K562 (cell line): ENCODE measurements around the gene TRIO. TPM values are rescaled to one million over a fixed set of nuclear protein-coding genes. Genes with fewer than 3 reads are reported as not detected.

Source experiments
- ATAC-seq: fragments of 200-7000 bp; cut with Tn5 transposase; 3 replicates; pipeline ENCODE4 v1.9.1; 2020; ENCODE audit warnings: moderate library complexity
- BruUV-seq: library from RNA; stranded (reverse); fragments of 400-500 nt; replicated peaks from 2 replicates; lab custom pipeline; 2021; lab: Mats Ljungman, UMichigan
- CTCF ChIA-PET: fragments of 300-600 bp; formaldehyde crosslinking; extraction: SDS; loops from one replicate; lab custom pipeline; 2021; ENCODE audit warnings: low intra/inter-chr PET ratio; lab: Yijun Ruan, JAX
- POLR2A ChIA-PET: fragments of 300-600, 350-650 bp; sonication (Branson Sonifier 250); formaldehyde crosslinking; extraction: SDS; loops from one replicate; lab custom pipeline; 2021; ENCODE audit warnings: antibody characterized with exemption, inconsistent platforms; lab: Yijun Ruan, JAX
- DNase-seq, 4 experiments: peaks; one replicate each; pipeline versions ENCODE4 v3.0.0 to v3.0.0-alpha.2; 2011 to 2018; ENCODE audit warnings: low spot score in 3 of 4, mixed read lengths in 3 of 4; ENCODE audit errors: extremely low read depth in 1 of 4
- FAIRE-seq: peaks from 2 replicates; lab custom pipeline; 2011; peaks lifted over from hg19 to GRCh38; lab: Jason Lieb, UNC
- H2AFZ ChIP-seq: 2 replicates; pipeline ENCODE4 v1.6.0; 2011; ENCODE audit warnings: low read depth, low read length, control low read depth, inconsistent platforms
- H3K27ac ChIP-seq: fragments of 200-600 bp; 3 replicates; pipeline ENCODE4 v1.8.0; 2011; ENCODE audit warnings: low read depth, mild to moderate bottlenecking, control low read depth, inconsistent platforms, low read length, moderate library complexity, mixed read lengths; ENCODE audit errors: extremely low read depth
- H3K27me3 ChIP-seq, 2 experiments: fragments of 300-600 bp in 1 of 2; 2 replicates in 1 of 2; 3 replicates in 1 of 2; pipeline versions ENCODE4 v1.6.0 to v1.8.0; 2011; ENCODE audit warnings: inconsistent platforms in 2 of 2, low read length in 2 of 2, mild to moderate bottlenecking in 1 of 2, mixed read lengths in 1 of 2, moderate library complexity in 1 of 2; ENCODE audit not compliant: control insufficient read depth in 2 of 2, insufficient read depth in 2 of 2
- H3K36me3 ChIP-seq: fragments of 300-600 bp; 3 replicates; pipeline ENCODE4 v1.8.0; 2011; ENCODE audit warnings: mild to moderate bottlenecking, low read length, inconsistent platforms; ENCODE audit not compliant: control insufficient read depth, insufficient read depth
- H3K4me1 ChIP-seq, 2 experiments: fragments of 200-600 bp in 1 of 2; replicated peaks in 1 of 2; 2 replicates in 1 of 2; 3 replicates in 1 of 2; pipeline versions ENCODE4 v1.5.1 to v1.8.0; 2011; ENCODE audit warnings: inconsistent platforms in 2 of 2, low read length in 2 of 2, mild to moderate bottlenecking in 1 of 2, mixed read lengths in 1 of 2, moderate library complexity in 1 of 2; ENCODE audit not compliant: control insufficient read depth in 2 of 2, insufficient read depth in 2 of 2
- H3K4me2 ChIP-seq: 2 replicates; pipeline ENCODE4 v1.6.1; 2011; ENCODE audit warnings: low read length, control low read depth, inconsistent platforms, mixed read lengths; ENCODE audit not compliant: insufficient read depth
- H3K4me3 ChIP-seq: fragments of 200-600 bp; sonication (generic), shearing (Covaris generic); 2 replicates; pipeline ENCODE4 v1.5.1; 2016; ENCODE audit warnings: control low read depth, inconsistent platforms
- H3K79me2 ChIP-seq: fragments of 200-600 bp; 3 replicates; pipeline ENCODE4 v1.8.0; 2011; ENCODE audit warnings: low read length, inconsistent platforms; ENCODE audit not compliant: control insufficient read depth, insufficient read depth
- H3K9ac ChIP-seq, 2 experiments: 2 replicates each; pipeline versions ENCODE4 v1.6.0 to v1.6.1; 2011; ENCODE audit warnings: low read depth in 2 of 2, low read length in 2 of 2, control low read depth in 1 of 2, inconsistent platforms in 1 of 2, mild to moderate bottlenecking in 1 of 2, mixed read lengths in 1 of 2; ENCODE audit not compliant: insufficient read depth in 1 of 2
- H3K9me1 ChIP-seq: one replicate; pipeline ENCODE4 v1.6.0; 2011; ENCODE audit warnings: inconsistent platforms, mild to moderate bottlenecking, low read length, moderate library complexity; ENCODE audit not compliant: control insufficient read depth, insufficient read depth
- H3K9me3 ChIP-seq: replicated peaks from 2 replicates; pipeline ENCODE4 v1.5.1; 2011; ENCODE audit warnings: low read depth, low read length, inconsistent platforms; ENCODE audit not compliant: control insufficient read depth, insufficient read depth
- H4K20me1 ChIP-seq: replicated peaks from 2 replicates; pipeline ENCODE4 v1.6.1; 2011; ENCODE audit warnings: low read length, inconsistent platforms, mixed read lengths; ENCODE audit not compliant: control insufficient read depth, insufficient read depth
- ATF1 ChIP-seq, 2 experiments: fragments of 450-650 bp in 1 of 2; IDR thresholded peaks; 2 replicates each; pipeline ENCODE4 v1.6.1; 2016; ENCODE audit warnings: missing compliant biosample characterization in 1 of 2, missing genetic modification characterization in 1 of 2
- ESRRA ChIP-seq: fragments of 450-650 bp; IDR thresholded peaks from 2 replicates; pipeline ENCODE4 v1.6.1; 2014; ENCODE audit warnings: low read depth, mild to moderate bottlenecking, moderate library complexity, borderline replicate concordance
- KLF13 ChIP-seq: fragments of 450-650 bp; IDR thresholded peaks from 2 replicates; pipeline ENCODE4 v1.6.1; 2016; ENCODE audit warnings: missing genetic modification characterization, low read depth, mild to moderate bottlenecking, missing compliant biosample characterization, moderate library complexity, borderline replicate concordance
- PHB2 ChIP-seq: fragments of 450-650 bp; IDR thresholded peaks from 2 replicates; pipeline ENCODE4 v1.6.1; 2017; ENCODE audit warnings: low read depth
- SMARCA5 ChIP-seq: fragments of 450-650 bp; IDR thresholded peaks from 2 replicates; pipeline ENCODE4 v1.6.1; 2016
- ZNF165 ChIP-seq: fragments of 250-450 bp; sonication (Bioruptor Pico); IDR thresholded peaks from 2 replicates; pipeline ENCODE4 v1.4.0; 2020; ENCODE audit warnings: borderline replicate concordance
- ZSCAN29 ChIP-seq: fragments of 450-650 bp; IDR thresholded peaks from 2 replicates; pipeline ENCODE4 v1.6.1; 2017
- WGBS: fragments of 100-300 bp; shearing (Covaris generic); methylation state at CpG from one replicate; pipeline ENCODE4 v1.1.6; 2016; ENCODE audit warnings: low coverage, mixed read lengths; ENCODE audit not compliant: insufficient coverage; ENCODE audit errors: missing lambda C conversion rate; 5-methylcytosine and 5-hydroxymethylcytosine counted together
- in situ Hi-C: fragments of 300-500 bp; cut with MboI; formaldehyde crosslinking; loops from 4 replicates; pipeline ENCODE4 v1.15.0; 2018; ENCODE audit warnings: inconsistent platforms, mixed read lengths
- intact Hi-C: fragments of 100-400 bp; cut with micrococcal nuclease; formaldehyde crosslinking; loops from 2 replicates; pipeline ENCODE4 v1.14.2; 2022
- polyA plus RNA-seq, 8 experiments: library from polyadenylated mRNA; depleted of rRNA in 4 of 8; stranded (reverse) in 5 of 8; unstranded in 3 of 8; fragments of >200 nt; fragmentation: Nextera tagmentation in 2 of 8; fragmentation: Illumina TruSeq in 1 of 8; extraction: Ambion mirVana in 2 of 8; extraction: Trizol in 1 of 8; gene quantifications; 2 replicates each; pipeline versions ENCODE4 v1.2.1 to v1.2.3, GENCODE V29; 2011 to 2014; ENCODE audit warnings: inconsistent platforms in 1 of 8, missing spikeins in 1 of 8
- total RNA-seq, 7 experiments: library from RNA; depleted of rRNA in 6 of 7; stranded (reverse); fragments of >200 nt in 6 of 7; fragmentation: Illumina TruSeq in 2 of 7; extraction: Trizol in 2 of 7; gene quantifications; 2 replicates each; pipeline versions ENCODE4 v1.2.1 to v1.2.3, GENCODE V29; 2011 to 2021; ENCODE audit warnings: low replicate concordance in 1 of 7
- TF ChIP-seq, protein P1 (sequence below): fragments of 450-650 bp; formaldehyde crosslinking; IDR thresholded peaks from 2 replicates; pipeline ENCODE4 v1.4.0; 2022; ENCODE audit warnings: missing genetic modification characterization
- TF ChIP-seq, protein P2 (sequence below): fragments of 450-650 bp; IDR thresholded peaks from 2 replicates; pipeline ENCODE4 v1.6.1; 2018; ENCODE audit warnings: mild to moderate bottlenecking, low read depth; ENCODE audit not compliant: partially characterized antibody
- TF ChIP-seq, protein P3 (sequence below): sonication (generic); formaldehyde crosslinking; IDR thresholded peaks from 2 replicates; pipeline ENCODE4 v1.8.1; 2023; ENCODE audit warnings: mild to moderate bottlenecking, missing genetic modification reagents
- TF ChIP-seq, protein P4 (sequence below): IDR thresholded peaks from 3 replicates; pipeline ENCODE4 v1.6.1; 2011; ENCODE audit warnings: borderline replicate concordance, mild to moderate bottlenecking, moderate library complexity; ENCODE audit not compliant: insufficient read length; ENCODE audit errors: extremely low read depth
- TF ChIP-seq, protein P5 (sequence below): sonication (generic); formaldehyde crosslinking; IDR thresholded peaks from 2 replicates; pipeline ENCODE4 v1.8.0; 2023; ENCODE audit warnings: mild to moderate bottlenecking, missing genetic modification reagents

Gene TRIO
- total and polyA plus RNA-seq, 9 of the 15 experiments (the other 6 are each of a cell fraction or from before 2014, with no cell fraction given): 0.24 to 5.0 (median 1.1) TPM

DNA sequence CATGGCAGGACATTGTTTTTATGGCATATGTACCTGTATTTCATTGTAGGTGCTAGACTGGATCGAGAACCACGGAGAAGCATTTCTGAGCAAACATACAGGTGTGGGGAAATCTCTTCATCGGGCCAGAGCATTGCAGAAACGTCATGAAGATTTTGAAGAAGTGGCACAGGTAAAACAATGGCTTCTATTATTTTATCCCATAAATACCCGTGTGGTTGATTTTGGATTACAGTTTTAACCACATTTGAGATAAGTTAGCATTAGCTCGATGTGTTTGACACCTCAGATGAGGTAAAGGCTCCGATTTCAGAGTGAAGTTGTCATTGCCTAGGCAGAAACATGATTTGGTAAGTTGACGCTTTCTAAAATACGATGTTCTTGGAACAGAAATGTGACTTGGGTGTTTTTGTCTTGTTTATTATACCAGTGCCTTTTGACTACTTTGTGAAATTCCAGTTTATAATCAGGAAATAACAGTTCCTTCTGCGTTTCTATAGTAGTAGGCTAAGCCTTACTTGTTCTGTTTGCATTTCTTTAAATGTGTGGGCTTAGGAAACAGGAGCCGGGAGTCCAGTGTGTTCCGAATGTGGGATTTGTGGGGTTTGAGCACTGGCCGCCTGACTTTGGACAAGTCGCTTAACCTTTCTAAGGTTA lies 187.7 kb downstream of the TRIO start:
- ATAC-seq (no peak), FAIRE-seq (no peak), DNase-seq (no peak)
- intact Hi-C loops: no loop called here
- H3K9me3 ChIP-seq: no peaks in the 10 kb centered on the region
- H2AFZ ChIP-seq: no peak overlapping the region
- no peak overlapping the region for H3K4me2 ChIP-seq
- peaks cover 0 to 6% of the 10 kb centered on the region in 2 experiments; a peak in 3 of 5 replicates for H3K4me1 ChIP-seq
- no peak overlapping the region for H3K4me3 ChIP-seq
- ChIA-PET CTCF (no interaction called here), POLR2A (no interaction called here)
- H3K27me3 ChIP-seq: peaks cover 14 to 25% of the 10 kb centered on the region in 2 experiments
- no peaks in the 10 kb centered on the region for H3K79me2 ChIP-seq
- in situ Hi-C loops: no loop called here
- H3K36me3 ChIP-seq: no peaks in the 10 kb centered on the region
- no TSS peak for BruUV-seq
- H3K9me1 ChIP-seq: no peaks in the 10 kb centered on the region
- no peak overlapping the region for H3K9ac ChIP-seq
- no peak overlapping the region for H3K27ac ChIP-seq
- 14% methylated on average over 14 of the region's 14 CpGs for WGBS
- 0 out of 2 replicates have a peak, but pooled peaks cover 5% of the 10 kb centered on the region for H4K20me1 ChIP-seq
- TF ChIP-seq PHB2 (no peak), ZSCAN29 (no peak), ATF1 (CRISPR knock-in tag; IDR thresholded peaks at IDR 0.05) (no peak), ATF1 (tag; IDR thresholded peaks at IDR 0.05) (no peak), ZNF165 (CRISPR knock-in tag) (no peak), KLF13 (tag) (no peak), SMARCA5 (no peak), ESRRA (no peak)
- TF ChIP-seq, protein P1, sequence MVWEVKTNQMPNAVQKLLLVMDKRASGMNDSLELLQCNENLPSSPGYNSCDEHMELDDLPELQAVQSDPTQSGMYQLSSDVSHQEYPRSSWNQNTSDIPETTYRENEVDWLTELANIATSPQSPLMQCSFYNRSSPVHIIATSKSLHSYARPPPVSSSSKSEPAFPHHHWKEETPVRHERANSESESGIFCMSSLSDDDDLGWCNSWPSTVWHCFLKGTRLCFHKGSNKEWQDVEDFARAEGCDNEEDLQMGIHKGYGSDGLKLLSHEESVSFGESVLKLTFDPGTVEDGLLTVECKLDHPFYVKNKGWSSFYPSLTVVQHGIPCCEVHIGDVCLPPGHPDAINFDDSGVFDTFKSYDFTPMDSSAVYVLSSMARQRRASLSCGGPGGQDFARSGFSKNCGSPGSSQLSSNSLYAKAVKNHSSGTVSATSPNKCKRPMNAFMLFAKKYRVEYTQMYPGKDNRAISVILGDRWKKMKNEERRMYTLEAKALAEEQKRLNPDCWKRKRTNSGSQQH (CRISPR knock-in tag): no peak
- TF ChIP-seq, protein P2, sequence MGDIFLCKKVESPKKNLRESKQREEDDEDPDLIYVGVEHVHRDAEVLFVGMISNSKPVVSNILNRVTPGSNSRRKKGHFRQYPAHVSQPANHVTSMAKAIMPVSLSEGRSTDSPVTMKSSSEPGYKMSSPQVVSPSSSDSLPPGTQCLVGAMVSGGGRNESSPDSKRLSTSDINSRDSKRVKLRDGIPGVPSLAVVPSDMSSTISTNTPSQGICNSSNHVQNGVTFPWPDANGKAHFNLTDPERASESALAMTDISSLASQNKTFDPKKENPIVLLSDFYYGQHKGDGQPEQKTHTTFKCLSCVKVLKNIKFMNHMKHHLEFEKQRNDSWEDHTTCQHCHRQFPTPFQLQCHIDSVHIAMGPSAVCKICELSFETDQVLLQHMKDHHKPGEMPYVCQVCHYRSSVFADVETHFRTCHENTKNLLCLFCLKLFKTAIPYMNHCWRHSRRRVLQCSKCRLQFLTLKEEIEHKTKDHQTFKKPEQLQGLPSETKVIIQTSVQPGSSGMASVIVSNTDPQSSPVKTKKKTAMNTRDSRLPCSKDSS: no peak
- TF ChIP-seq, protein P3, sequence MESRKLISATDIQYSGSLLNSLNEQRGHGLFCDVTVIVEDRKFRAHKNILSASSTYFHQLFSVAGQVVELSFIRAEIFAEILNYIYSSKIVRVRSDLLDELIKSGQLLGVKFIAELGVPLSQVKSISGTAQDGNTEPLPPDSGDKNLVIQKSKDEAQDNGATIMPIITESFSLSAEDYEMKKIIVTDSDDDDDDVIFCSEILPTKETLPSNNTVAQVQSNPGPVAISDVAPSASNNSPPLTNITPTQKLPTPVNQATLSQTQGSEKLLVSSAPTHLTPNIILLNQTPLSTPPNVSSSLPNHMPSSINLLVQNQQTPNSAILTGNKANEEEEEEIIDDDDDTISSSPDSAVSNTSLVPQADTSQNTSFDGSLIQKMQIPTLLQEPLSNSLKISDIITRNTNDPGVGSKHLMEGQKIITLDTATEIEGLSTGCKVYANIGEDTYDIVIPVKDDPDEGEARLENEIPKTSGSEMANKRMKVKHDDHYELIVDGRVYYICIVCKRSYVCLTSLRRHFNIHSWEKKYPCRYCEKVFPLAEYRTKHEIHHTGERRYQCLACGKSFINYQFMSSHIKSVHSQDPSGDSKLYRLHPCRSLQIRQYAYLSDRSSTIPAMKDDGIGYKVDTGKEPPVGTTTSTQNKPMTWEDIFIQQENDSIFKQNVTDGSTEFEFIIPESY (CRISPR knock-in tag): no peak
- TF ChIP-seq, protein P4, sequence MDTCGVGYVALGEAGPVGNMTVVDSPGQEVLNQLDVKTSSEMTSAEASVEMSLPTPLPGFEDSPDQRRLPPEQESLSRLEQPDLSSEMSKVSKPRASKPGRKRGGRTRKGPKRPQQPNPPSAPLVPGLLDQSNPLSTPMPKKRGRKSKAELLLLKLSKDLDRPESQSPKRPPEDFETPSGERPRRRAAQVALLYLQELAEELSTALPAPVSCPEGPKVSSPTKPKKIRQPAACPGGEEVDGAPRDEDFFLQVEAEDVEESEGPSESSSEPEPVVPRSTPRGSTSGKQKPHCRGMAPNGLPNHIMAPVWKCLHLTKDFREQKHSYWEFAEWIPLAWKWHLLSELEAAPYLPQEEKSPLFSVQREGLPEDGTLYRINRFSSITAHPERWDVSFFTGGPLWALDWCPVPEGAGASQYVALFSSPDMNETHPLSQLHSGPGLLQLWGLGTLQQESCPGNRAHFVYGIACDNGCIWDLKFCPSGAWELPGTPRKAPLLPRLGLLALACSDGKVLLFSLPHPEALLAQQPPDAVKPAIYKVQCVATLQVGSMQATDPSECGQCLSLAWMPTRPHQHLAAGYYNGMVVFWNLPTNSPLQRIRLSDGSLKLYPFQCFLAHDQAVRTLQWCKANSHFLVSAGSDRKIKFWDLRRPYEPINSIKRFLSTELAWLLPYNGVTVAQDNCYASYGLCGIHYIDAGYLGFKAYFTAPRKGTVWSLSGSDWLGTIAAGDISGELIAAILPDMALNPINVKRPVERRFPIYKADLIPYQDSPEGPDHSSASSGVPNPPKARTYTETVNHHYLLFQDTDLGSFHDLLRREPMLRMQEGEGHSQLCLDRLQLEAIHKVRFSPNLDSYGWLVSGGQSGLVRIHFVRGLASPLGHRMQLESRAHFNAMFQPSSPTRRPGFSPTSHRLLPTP: no peak
- TF ChIP-seq, protein P5, sequence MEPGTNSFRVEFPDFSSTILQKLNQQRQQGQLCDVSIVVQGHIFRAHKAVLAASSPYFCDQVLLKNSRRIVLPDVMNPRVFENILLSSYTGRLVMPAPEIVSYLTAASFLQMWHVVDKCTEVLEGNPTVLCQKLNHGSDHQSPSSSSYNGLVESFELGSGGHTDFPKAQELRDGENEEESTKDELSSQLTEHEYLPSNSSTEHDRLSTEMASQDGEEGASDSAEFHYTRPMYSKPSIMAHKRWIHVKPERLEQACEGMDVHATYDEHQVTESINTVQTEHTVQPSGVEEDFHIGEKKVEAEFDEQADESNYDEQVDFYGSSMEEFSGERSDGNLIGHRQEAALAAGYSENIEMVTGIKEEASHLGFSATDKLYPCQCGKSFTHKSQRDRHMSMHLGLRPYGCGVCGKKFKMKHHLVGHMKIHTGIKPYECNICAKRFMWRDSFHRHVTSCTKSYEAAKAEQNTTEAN (CRISPR knock-in tag): no peak
